ENCODE measurements around the gene IRF2. TPM values are rescaled to one million over a fixed set of nuclear protein-coding genes. Genes with fewer than 3 reads are reported as not detected.

IRF2 gene
- total RNA-seq (2014; rRNA removed; shearing (Covaris generic)) = 33.5 and 35.9 TPM in 2 replicates

- DNase-seq (ENCODE audit: low spot score) = peak; percentile 97
These were observed at the start of gene IRF2 for GRCh38 chr4:184474263-184475095. TSS of gene IRF2 (minus strand) at chr4:184474550. CDS start at chr4:184429064, 45,486 bp downstream.

GRCh38 chr4:184515606-184516005, 41.3 kb upstream of the IRF2 start:
- DNase-seq (ENCODE audit: low spot score) = no peak

- peak; percentile 58 for DNase-seq (ENCODE audit: low spot score)
These were observed 40.0 kb upstream of the IRF2 start for GRCh38 chr4:184514121-184514988.

- DNase-seq (ENCODE audit: low spot score) = no peak
These were observed 39.4 kb upstream of the IRF2 start for GRCh38 chr4:184513802-184514120.

- DNase-seq (ENCODE audit: low spot score) = no peak
These were observed 36.8 kb upstream of the IRF2 start for GRCh38 chr4:184511156-184511555.

- DNase-seq (ENCODE audit: low spot score) = no peak
These were observed 36.1 kb upstream of the IRF2 start for GRCh38 chr4:184510401-184510800.

- DNase-seq (ENCODE audit: low spot score) = peak; percentile 17
These were observed 32.3 kb upstream of the IRF2 start for GRCh38 chr4:184506527-184507121.

GRCh38 chr4:184504385-184504784, 30.0 kb upstream of the IRF2 start:
- DNase-seq (ENCODE audit: low spot score) = no peak

- no peak for DNase-seq (ENCODE audit: low spot score)
These were observed 29.5 kb upstream of the IRF2 start for GRCh38 chr4:184503869-184504300.

- DNase-seq (ENCODE audit: low spot score) = no peak
These were observed 26.6 kb upstream of the IRF2 start for GRCh38 chr4:184500748-184501589.

- DNase-seq (ENCODE audit: low spot score) = no peak
These were observed 25.6 kb upstream of the IRF2 start for GRCh38 chr4:184499996-184500395.

- DNase-seq (ENCODE audit: low spot score) = no peak
These were observed 24.2 kb upstream of the IRF2 start for GRCh38 chr4:184498598-184498997.

GRCh38 chr4:184489771-184490170, 15.4 kb upstream of the IRF2 start:
- no peak for DNase-seq (ENCODE audit: low spot score)

GRCh38 chr4:184487503-184487902, 13.2 kb upstream of the IRF2 start:
- DNase-seq (ENCODE audit: low spot score) = no peak

- no peak for DNase-seq (ENCODE audit: low spot score)
These were observed 10.9 kb upstream of the IRF2 start for GRCh38 chr4:184485279-184485678.

GRCh38 chr4:184481544-184481943, 7.2 kb upstream of the IRF2 start:
- DNase-seq (ENCODE audit: low spot score) = no peak

- DNase-seq (ENCODE audit: low spot score) = no peak
These were observed 5.2 kb upstream of the IRF2 start for GRCh38 chr4:184479516-184479950.

- no peak for DNase-seq (ENCODE audit: low spot score)
These were observed 3.0 kb upstream of the IRF2 start for GRCh38 chr4:184477201-184477999.

- no peak for DNase-seq (ENCODE audit: low spot score)
These were observed 2.3 kb upstream of the IRF2 start for GRCh38 chr4:184476695-184477094.

- no peak for DNase-seq (ENCODE audit: low spot score)
These were observed 1.1 kb upstream of the IRF2 start for GRCh38 chr4:184475498-184475897.

GRCh38 chr4:184475096-184475461, 729 bp upstream of the IRF2 start:
- peak; percentile 32 for DNase-seq (ENCODE audit: low spot score)

All from H4 (cell line).